ENCODE results near the gene ASB18.

The ASB18 gene

GRCh38 chr2:236205867-236206645 lies 58.1 kb downstream of the ASB18 start:
- no peak for DNase-seq

- no peak for DNase-seq
These were observed 59.3 kb downstream of the ASB18 start for GRCh38 chr2:236204953-236205352.

GRCh38 chr2:236200378-236200777 lies 63.8 kb downstream of the ASB18 start:
- DNase-seq, result no peak

- no peak for DNase-seq
These were observed 67.8 kb downstream of the ASB18 start for GRCh38 chr2:236196366-236196765.

GRCh38 chr2:236195726-236196125 lies 68.5 kb downstream of the ASB18 start:
- no peak for DNase-seq

- DNase-seq, result no peak
These were observed 69.4 kb downstream of the ASB18 start for GRCh38 chr2:236194786-236195185.

GRCh38 chr2:236193026-236193425 lies 71.2 kb downstream of the ASB18 start:
- no peak for DNase-seq

- no peak for DNase-seq
These were observed 73.5 kb downstream of the ASB18 start for GRCh38 chr2:236190674-236191073.

GRCh38 chr2:236184701-236185100 lies 79.5 kb downstream of the ASB18 start:
- DNase-seq, result no peak

GRCh38 chr2:236180831-236181453 lies 83.3 kb downstream of the ASB18 start:
- no peak for DNase-seq

GRCh38 chr2:236180076-236180816 lies 84.0 kb downstream of the ASB18 start:
- no peak for DNase-seq

- no peak for DNase-seq
These were observed 84.8 kb downstream of the ASB18 start for GRCh38 chr2:236179236-236180075.

GRCh38 chr2:236178890-236179235 lies 85.3 kb downstream of the ASB18 start:
- DNase-seq, result no peak

GRCh38 chr2:236177967-236178889 lies 86.0 kb downstream of the ASB18 start:
- DNase-seq, result peak; percentile 47

- no peak for DNase-seq
These were observed 86.6 kb downstream of the ASB18 start for GRCh38 chr2:236177604-236177966.

GRCh38 chr2:236176951-236177350 lies 87.3 kb downstream of the ASB18 start:
- no peak for DNase-seq

GRCh38 chr2:236176417-236176816 lies 87.8 kb downstream of the ASB18 start:
- DNase-seq, result no peak

GRCh38 chr2:236175548-236176150 lies 88.6 kb downstream of the ASB18 start:
- DNase-seq, result no peak

GRCh38 chr2:236173729-236174607 lies 90.2 kb downstream of the ASB18 start:
- no peak for DNase-seq

GRCh38 chr2:236173036-236173728 lies 91.0 kb downstream of the ASB18 start:
- DNase-seq, result no peak
